KMS-11 (cell line): ENCODE data around the gene IFNA6.

Source experiments
- H2AFZ ChIP-seq: fragments of 200-600 bp; sonication (generic); 2 replicates; pipeline ENCODE4 v1.6.1; 2016; ENCODE audit warnings: antibody characterized with exemption, mixed run types, low read depth
- H3K27ac ChIP-seq: fragments of 200-600 bp; sonication (generic); 2 replicates; pipeline ENCODE4 v1.6.1; 2016; ENCODE audit warnings: mild to moderate bottlenecking, mixed run types
- H3K27me3 ChIP-seq: fragments of 200-600 bp; sonication (generic); 2 replicates; pipeline ENCODE4 v1.6.1; 2017; ENCODE audit warnings: mild to moderate bottlenecking, low read depth, mixed run types, moderate library complexity; ENCODE audit not compliant: insufficient read depth
- H3K36me3 ChIP-seq: fragments of 200-600 bp; sonication (generic); 2 replicates; pipeline ENCODE4 v1.6.1; 2017; ENCODE audit warnings: mild to moderate bottlenecking, mixed run types; ENCODE audit not compliant: insufficient read depth
- H3K4me1 ChIP-seq: fragments of 200-600 bp; sonication (generic); 2 replicates; pipeline ENCODE4 v1.6.1; 2016; ENCODE audit warnings: mild to moderate bottlenecking, low read depth, mixed run types; ENCODE audit not compliant: poor library complexity, severe bottlenecking
- H3K4me2 ChIP-seq: fragments of 200-600 bp; sonication (generic); 2 replicates; pipeline ENCODE4 v1.7.0; 2016; ENCODE audit warnings: mild to moderate bottlenecking, mixed run types
- H3K4me3 ChIP-seq: fragments of 200-600 bp; sonication (generic); IDR thresholded peaks from 2 replicates; pipeline ENCODE4 v1.6.1; 2017; ENCODE audit warnings: low read depth, low read length, mixed read lengths; ENCODE audit not compliant: insufficient read depth
- H3K79me2 ChIP-seq: fragments of 200-600 bp; sonication (generic); 2 replicates; pipeline ENCODE4 v1.6.1; 2016; ENCODE audit warnings: low read depth, mixed run types; ENCODE audit not compliant: insufficient read depth
- H3K9ac ChIP-seq: fragments of 200-600 bp; sonication (generic); 2 replicates; pipeline ENCODE4 v1.6.1; 2016; ENCODE audit warnings: mild to moderate bottlenecking, mixed run types
- H4K20me1 ChIP-seq: fragments of 200-600 bp; sonication (generic); 2 replicates; pipeline ENCODE4 v1.6.1; 2016; ENCODE audit warnings: mild to moderate bottlenecking, mixed run types; ENCODE audit not compliant: insufficient read depth
- CTCF ChIP-seq: fragments of 200-600 bp; sonication (generic); conservative IDR thresholded peaks from 2 replicates; pipeline ENCODE4 v1.6.1; 2017; ENCODE audit warnings: low read depth, mild to moderate bottlenecking, antibody characterized with exemption, low read length, moderate library complexity, mixed read lengths

IFNA6 gene

GRCh38 chr9:21316032-21316842 lies 34.5 kb downstream of the IFNA6 start:
- TF ChIP-seq CTCF = no peak
- Histone ChIP-seq H3K4me3 (no peak overlapping the region), H3K36me3 (no peaks in the 10 kb centered on the region), H3K27ac (no peak overlapping the region), H3K4me2 (no peak overlapping the region), H3K79me2 (no peaks in the 10 kb centered on the region), H4K20me1 (no peaks in the 10 kb centered on the region), H3K4me1 (peaks cover 8% of the 10 kb centered on the region), H3K27me3 (no peaks in the 10 kb centered on the region), H2AFZ (no peak overlapping the region), H3K9ac (no peak overlapping the region)

- Histone ChIP-seq H3K4me1 (peaks cover 8% of the 10 kb centered on the region), H3K4me3 (no peak overlapping the region), H3K27me3 (peaks cover 4% of the 10 kb centered on the region; the same call in 1 of the 2 replicates), H4K20me1 (no peaks in the 10 kb centered on the region), H3K9ac (no peak overlapping the region), H3K27ac (no peak overlapping the region), H3K79me2 (no peaks in the 10 kb centered on the region), H2AFZ (no peak overlapping the region), H3K36me3 (no peaks in the 10 kb centered on the region), H3K4me2 (no peak overlapping the region)
- TF ChIP-seq CTCF = no peak
Measured at GRCh38 chr9:21314152-21314551, 36.5 kb downstream of the IFNA6 start.

- no peak overlapping the region for H3K9ac ChIP-seq
- peaks cover 8% of the 10 kb centered on the region for H3K4me1 ChIP-seq
- TF ChIP-seq CTCF = no peak
- no peaks in the 10 kb centered on the region for H3K36me3 ChIP-seq
- peak overlapping the region; percentile 17; the same call in 1 of the 2 replicates for H3K4me2 ChIP-seq
- peaks cover 4% of the 10 kb centered on the region; the same call in 1 of the 2 replicates for H3K27me3 ChIP-seq
- H3K79me2 ChIP-seq = no peaks in the 10 kb centered on the region
- no peak overlapping the region for H3K27ac ChIP-seq
- no peak overlapping the region for H2AFZ ChIP-seq
- no peak overlapping the region for H3K4me3 ChIP-seq
- no peaks in the 10 kb centered on the region for H4K20me1 ChIP-seq
Measured at GRCh38 chr9:21311889-21312288, 38.8 kb downstream of the IFNA6 start.

GRCh38 chr9:21305213-21305612 lies 45.5 kb downstream of the IFNA6 start, which contains the start of gene IFNA5:
TSS of gene IFNA5 (minus strand) at chr9:21305313. CDS start at chr9:21305256, 57 bp downstream.
- Histone ChIP-seq H3K27me3 (no peaks in the 10 kb centered on the region; the same call in 1 of the 2 replicates), H2AFZ (no peak within 1 kb of the TSS), H4K20me1 (no peaks in the 10 kb centered on the region)

More at GRCh38 chr9:21305213-21305612, 45.5 kb downstream of the IFNA6 start, which contains the start of gene IFNA5:
- H3K9ac ChIP-seq = no peak within 1 kb of the TSS
- H3K4me2 ChIP-seq = no peak within 1 kb of the TSS
- no peak within 1 kb of the TSS for H3K4me3 ChIP-seq
- no peaks in the 10 kb centered on the region for H3K4me1 ChIP-seq
- no peaks in the 10 kb centered on the region for H3K36me3 ChIP-seq
- H3K79me2 ChIP-seq = no peaks in the 10 kb centered on the region
- no peak within 1 kb of the TSS for H3K27ac ChIP-seq
- no peak for TF ChIP-seq CTCF
